PFSK-1 (cell line): Measurements from ENCODE around the gene ADPRHL1.

Source experiments
- FOXP2 ChIP-seq: optimal IDR thresholded peaks from 2 replicates; pipeline ENCODE3; 2011; ENCODE audit warnings: borderline replicate concordance, control low read depth, inconsistent platforms; ENCODE audit not compliant: insufficient read depth; ENCODE audit errors: extremely low read length, extremely low read depth
- POLR2AphosphoS5 ChIP-seq: IDR thresholded peaks from 2 replicates; pipeline ENCODE4 v1.6.1; 2012; ENCODE audit warnings: low read depth, mild to moderate bottlenecking, control low read depth, low read length, moderate library complexity
- SIN3A ChIP-seq: IDR thresholded peaks from 2 replicates; pipeline ENCODE4 v1.6.1; 2012; ENCODE audit warnings: mild to moderate bottlenecking, low read length, moderate library complexity, borderline replicate concordance; ENCODE audit not compliant: insufficient read depth

DNA sequence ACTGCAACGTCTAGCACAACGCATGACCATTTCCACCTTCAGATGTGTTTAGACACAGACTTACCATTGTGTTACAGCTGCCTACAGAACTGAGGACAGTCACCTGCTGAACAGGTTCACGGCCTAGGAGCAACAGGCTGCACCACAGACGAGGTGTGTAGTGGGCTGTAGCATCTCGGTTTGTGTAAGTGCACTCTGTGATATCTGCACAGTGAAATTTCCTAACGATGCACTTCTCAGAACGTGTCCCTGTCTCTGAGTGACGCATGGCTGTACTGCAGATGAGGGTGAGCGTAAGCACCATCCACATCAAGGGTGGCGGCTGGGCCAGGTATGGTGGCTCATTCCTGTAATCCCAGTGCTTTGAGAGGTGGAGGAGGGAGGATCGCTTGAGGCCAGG, 22.0 kb upstream of the ADPRHL1 start:
- no peak for TF ChIP-seq POLR2AphosphoS5
- TF ChIP-seq FOXP2: no peak
- no peak for TF ChIP-seq SIN3A
